Mesenchymal stem cell (in vitro differentiated cells and primary cell): Measurements from ENCODE around the gene DLGAP3.

Experiments used
- DNase-seq: peaks from one replicate; pipeline ENCODE4 v3.0.0-alpha.2; 2013
- H2AFZ ChIP-seq: one replicate; pipeline ENCODE4 v1.6.1; 2013; ENCODE audit warnings: low read depth, mild to moderate bottlenecking, control low read depth, inconsistent platforms, low read length, moderate library complexity
- H2AK5ac ChIP-seq: 2 replicates; pipeline ENCODE4 v1.6.1; 2013; ENCODE audit warnings: low read length, moderate library complexity, mild to moderate bottlenecking, inconsistent platforms; ENCODE audit not compliant: severe bottlenecking
- H2BK120ac ChIP-seq: one replicate; pipeline ENCODE4 v1.6.1; 2013; ENCODE audit warnings: low read depth, mild to moderate bottlenecking, inconsistent platforms, low read length, moderate library complexity
- H2BK12ac ChIP-seq, 2 experiments: one replicate each; pipeline ENCODE4 v1.6.1; 2013; ENCODE audit warnings: inconsistent platforms in 2 of 2, low read length in 2 of 2, mild to moderate bottlenecking in 2 of 2, moderate library complexity in 2 of 2, control low read depth in 1 of 2
- H2BK15ac ChIP-seq: one replicate; pipeline ENCODE4 v1.6.1; 2013; ENCODE audit warnings: mild to moderate bottlenecking, low read depth, inconsistent platforms; ENCODE audit not compliant: poor library complexity, severe bottlenecking
- H2BK5ac ChIP-seq: 2 replicates; pipeline ENCODE4 v1.6.1; 2013; ENCODE audit warnings: low read depth, mild to moderate bottlenecking, low read length, control low read depth, inconsistent platforms; ENCODE audit not compliant: poor library complexity, severe bottlenecking
- H3K14ac ChIP-seq, 2 experiments: one replicate each; pipeline ENCODE4 v1.6.1; 2013; ENCODE audit warnings: inconsistent platforms in 2 of 2, low read length in 2 of 2, control low read depth in 1 of 2, mild to moderate bottlenecking in 1 of 2, moderate library complexity in 1 of 2
- H3K18ac ChIP-seq, 2 experiments: one replicate each; pipeline ENCODE4 v1.6.1; 2013; ENCODE audit warnings: inconsistent platforms in 2 of 2, low read length in 2 of 2, control low read depth in 1 of 2, low read depth in 1 of 2, mild to moderate bottlenecking in 1 of 2
- H3K23ac ChIP-seq, 2 experiments: one replicate each; pipeline ENCODE4 v1.6.1; 2013; ENCODE audit warnings: inconsistent platforms in 2 of 2, low read length in 2 of 2, mild to moderate bottlenecking in 2 of 2, moderate library complexity in 2 of 2, control low read depth in 1 of 2
- H3K27ac ChIP-seq: 2 replicates; pipeline ENCODE4 v1.5.1; 2013; ENCODE audit warnings: mild to moderate bottlenecking, moderate library complexity, low read length, control low read depth, inconsistent platforms; ENCODE audit not compliant: poor library complexity, severe bottlenecking
- H3K27me3 ChIP-seq, 2 experiments: 2 replicates each; pipeline versions ENCODE4 v1.6.1 to v1.7.0; 2013; ENCODE audit warnings: low read length in 2 of 2, mild to moderate bottlenecking in 2 of 2, moderate library complexity in 2 of 2, control low read depth in 1 of 2, inconsistent platforms in 1 of 2; ENCODE audit not compliant: control insufficient read depth in 1 of 2, insufficient read depth in 1 of 2
- H3K36me3 ChIP-seq, 2 experiments: 2 replicates each; pipeline versions ENCODE4 v1.6.1 to v1.7.0; 2013; ENCODE audit warnings: low read length in 2 of 2, control low read depth in 1 of 2, inconsistent platforms in 1 of 2, low read depth in 1 of 2, mild to moderate bottlenecking in 1 of 2; ENCODE audit not compliant: insufficient read depth in 2 of 2, control insufficient read depth in 1 of 2
- H3K4ac ChIP-seq, 2 experiments: one replicate each; pipeline ENCODE4 v1.6.1; 2013; ENCODE audit warnings: inconsistent platforms in 2 of 2, low read length in 2 of 2, mild to moderate bottlenecking in 2 of 2, moderate library complexity in 2 of 2, control low read depth in 1 of 2, low read depth in 1 of 2
- H3K4me1 ChIP-seq: 2 replicates; pipeline ENCODE4 v1.6.1; 2013; ENCODE audit warnings: low read depth, low read length, control low read depth; ENCODE audit not compliant: control insufficient read depth, insufficient read depth
- H3K4me2 ChIP-seq: 2 replicates; pipeline ENCODE4 v1.6.1; 2013; ENCODE audit warnings: low read length, mild to moderate bottlenecking, inconsistent platforms; ENCODE audit not compliant: poor library complexity, severe bottlenecking
- H3K4me3 ChIP-seq, 2 experiments: 2 replicates each; pipeline versions ENCODE4 v1.5.1 to v1.7.0; 2013; ENCODE audit warnings: low read length in 2 of 2, mild to moderate bottlenecking in 2 of 2, control low read depth in 1 of 2, low read depth in 1 of 2; ENCODE audit not compliant: insufficient read depth in 1 of 2
- H3K79me1 ChIP-seq: replicated peaks from 2 replicates; pipeline ENCODE4 v1.6.1; 2013; ENCODE audit warnings: mild to moderate bottlenecking, control low read depth, low read length, inconsistent platforms; ENCODE audit not compliant: poor library complexity, severe bottlenecking
- H3K9ac ChIP-seq: 2 replicates; pipeline ENCODE4 v1.7.0; 2013; ENCODE audit warnings: mild to moderate bottlenecking, low read length, moderate library complexity
- H3K9me3 ChIP-seq: 2 replicates; pipeline ENCODE4 v1.7.0; 2013; ENCODE audit warnings: mild to moderate bottlenecking, low read length; ENCODE audit not compliant: control insufficient read depth
- H4K8ac ChIP-seq: one replicate; pipeline ENCODE4 v1.6.1; 2013; ENCODE audit warnings: inconsistent platforms, mild to moderate bottlenecking, low read length, moderate library complexity
- H4K91ac ChIP-seq: one replicate; pipeline ENCODE4 v1.6.1; 2013; ENCODE audit warnings: mild to moderate bottlenecking, low read length, inconsistent platforms
- WGBS: methylation state at CpG from one replicate; pipeline ENCODE4 v1.1.7; 2013; ENCODE audit warnings: mixed read lengths; 5-methylcytosine and 5-hydroxymethylcytosine counted together

The DLGAP3 gene

GRCh38 chr1:34831721-34832246 is 97.7 kb downstream of the DLGAP3 start:
- H3K9me3 ChIP-seq: no peaks in the 10 kb centered on the region
- H2AFZ ChIP-seq: no peak overlapping the region
- no peak for DNase-seq
- H2BK120ac ChIP-seq: no peak overlapping the region
- no peak overlapping the region for H2BK5ac ChIP-seq
- H3K27me3 ChIP-seq: peaks cover 0 to 10% of the 10 kb centered on the region in 2 experiments
- H3K79me1 ChIP-seq: no peaks in the 10 kb centered on the region
- no peak overlapping the region for H4K8ac ChIP-seq
- H3K9ac ChIP-seq: no peak overlapping the region
- no peak overlapping the region for H3K4me3 ChIP-seq
- H3K4me1 ChIP-seq: peaks cover 5% of the 10 kb centered on the region
- H3K18ac ChIP-seq: no peak overlapping the region
- H3K27ac ChIP-seq: no peak overlapping the region
- no peak overlapping the region for H2AK5ac ChIP-seq
- no peak overlapping the region for H2BK15ac ChIP-seq
- no peak overlapping the region for H3K23ac ChIP-seq
- H3K36me3 ChIP-seq: peaks cover 0 to 4% of the 10 kb centered on the region in 2 experiments
- no peak overlapping the region for H3K4me2 ChIP-seq
- no peak overlapping the region for H2BK12ac ChIP-seq
- no peak overlapping the region for H4K91ac ChIP-seq
- WGBS: 80% methylated on average over 6 of the region's 6 CpGs
- no peak overlapping the region for H3K14ac ChIP-seq
- no peak overlapping the region for H3K4ac ChIP-seq

GRCh38 chr1:34829250-34829649 is 100.2 kb downstream of the DLGAP3 start:
- H2BK120ac ChIP-seq: no peak overlapping the region
- H2BK5ac ChIP-seq: no peak overlapping the region
- WGBS: 87% methylated on average over 3 of the region's 3 CpGs
- no peak overlapping the region for H3K4ac ChIP-seq
- H3K27ac ChIP-seq: no peak overlapping the region
- no peak overlapping the region for H3K18ac ChIP-seq
- H4K8ac ChIP-seq: no peak overlapping the region
- H3K14ac ChIP-seq: no peak overlapping the region
- no peak overlapping the region for H3K23ac ChIP-seq
- no peaks in the 10 kb centered on the region for H3K9me3 ChIP-seq
- H2AFZ ChIP-seq: no peak overlapping the region
- H4K91ac ChIP-seq: no peak overlapping the region
- no peak overlapping the region for H3K4me2 ChIP-seq
- H2BK12ac ChIP-seq: no peak overlapping the region
- peaks cover 0 to 15% of the 10 kb centered on the region in 2 experiments for H3K27me3 ChIP-seq
- DNase-seq: no peak
- no peak overlapping the region for H2BK15ac ChIP-seq
- no peak overlapping the region for H3K4me3 ChIP-seq
- H3K4me1 ChIP-seq: no peaks in the 10 kb centered on the region
- no peaks in the 10 kb centered on the region for H3K79me1 ChIP-seq
- no peak overlapping the region for H3K9ac ChIP-seq
- no peak overlapping the region for H2AK5ac ChIP-seq
- H3K36me3 ChIP-seq: peaks cover 0 to 4% of the 10 kb centered on the region in 2 experiments

GRCh38 chr1:34828611-34829010 is 100.8 kb downstream of the DLGAP3 start:
- no peaks in the 10 kb centered on the region for H3K9me3 ChIP-seq
- H2BK5ac ChIP-seq: no peak overlapping the region
- peaks cover 0 to 15% of the 10 kb centered on the region in 2 experiments for H3K27me3 ChIP-seq
- H4K91ac ChIP-seq: no peak overlapping the region
- no peak overlapping the region for H3K9ac ChIP-seq
- no peak overlapping the region for H2BK15ac ChIP-seq
- peaks cover 0 to 6% of the 10 kb centered on the region in 2 experiments for H3K36me3 ChIP-seq
- H3K4me3 ChIP-seq: no peak overlapping the region
- H3K27ac ChIP-seq: no peak overlapping the region
- H3K79me1 ChIP-seq: no peaks in the 10 kb centered on the region
- 43% methylated on average over 1 of the region's 2 CpGs for WGBS
- no peak for DNase-seq
- no peak overlapping the region for H3K23ac ChIP-seq
- no peak overlapping the region for H2AFZ ChIP-seq
- H2BK12ac ChIP-seq: no peak overlapping the region
- no peak overlapping the region for H4K8ac ChIP-seq
- H3K4me2 ChIP-seq: no peak overlapping the region
- H3K18ac ChIP-seq: no peak overlapping the region
- no peak overlapping the region for H2BK120ac ChIP-seq
- no peaks in the 10 kb centered on the region for H3K4me1 ChIP-seq
- no peak overlapping the region for H2AK5ac ChIP-seq
- H3K4ac ChIP-seq: no peak overlapping the region
- H3K14ac ChIP-seq: no peak overlapping the region

GRCh38 chr1:34827341-34827941 is 102.0 kb downstream of the DLGAP3 start:
- no peak overlapping the region for H3K27ac ChIP-seq
- no peak overlapping the region for H3K14ac ChIP-seq
- H2AFZ ChIP-seq: no peak overlapping the region
- no peak overlapping the region for H3K4me2 ChIP-seq
- no peak overlapping the region for H2AK5ac ChIP-seq
- H3K4me1 ChIP-seq: no peaks in the 10 kb centered on the region
- no peak overlapping the region for H4K91ac ChIP-seq
- no peak overlapping the region for H3K18ac ChIP-seq
- WGBS: 63% methylated on average over 5 of the region's 5 CpGs
- H3K9ac ChIP-seq: no peak overlapping the region
- H3K4me3 ChIP-seq: no peak overlapping the region
- no peak overlapping the region for H3K23ac ChIP-seq
- DNase-seq: no peak
- no peak overlapping the region for H2BK5ac ChIP-seq
- peaks cover 0 to 15% of the 10 kb centered on the region in 2 experiments for H3K27me3 ChIP-seq
- no peaks in the 10 kb centered on the region for H3K79me1 ChIP-seq
- no peak overlapping the region for H2BK12ac ChIP-seq
- H3K9me3 ChIP-seq: no peaks in the 10 kb centered on the region
- H2BK120ac ChIP-seq: no peak overlapping the region
- no peak overlapping the region for H3K4ac ChIP-seq
- no peak overlapping the region for H4K8ac ChIP-seq
- peaks cover 0 to 7% of the 10 kb centered on the region in 2 experiments for H3K36me3 ChIP-seq
- no peak overlapping the region for H2BK15ac ChIP-seq
